GM12865 (cell line): ENCODE data around the gene C1R.

Experiments
- DNase-seq: peaks from one replicate; pipeline ENCODE4 v3.0.0; 2010; ENCODE audit warnings: low read depth
- H3K4me3 ChIP-seq: 2 replicates; pipeline ENCODE4 v1.5.1; 2011; ENCODE audit warnings: mild to moderate bottlenecking, low read depth, low read length, control low read depth
- TF ChIP-seq, protein P1 (sequence below): IDR thresholded peaks from 2 replicates; pipeline ENCODE4 v1.5.1; 2011; ENCODE audit warnings: low read length, control low read depth, low read depth, inconsistent platforms; ENCODE audit not compliant: insufficient read depth; ENCODE audit errors: missing control alignments

C1R gene

DNA sequence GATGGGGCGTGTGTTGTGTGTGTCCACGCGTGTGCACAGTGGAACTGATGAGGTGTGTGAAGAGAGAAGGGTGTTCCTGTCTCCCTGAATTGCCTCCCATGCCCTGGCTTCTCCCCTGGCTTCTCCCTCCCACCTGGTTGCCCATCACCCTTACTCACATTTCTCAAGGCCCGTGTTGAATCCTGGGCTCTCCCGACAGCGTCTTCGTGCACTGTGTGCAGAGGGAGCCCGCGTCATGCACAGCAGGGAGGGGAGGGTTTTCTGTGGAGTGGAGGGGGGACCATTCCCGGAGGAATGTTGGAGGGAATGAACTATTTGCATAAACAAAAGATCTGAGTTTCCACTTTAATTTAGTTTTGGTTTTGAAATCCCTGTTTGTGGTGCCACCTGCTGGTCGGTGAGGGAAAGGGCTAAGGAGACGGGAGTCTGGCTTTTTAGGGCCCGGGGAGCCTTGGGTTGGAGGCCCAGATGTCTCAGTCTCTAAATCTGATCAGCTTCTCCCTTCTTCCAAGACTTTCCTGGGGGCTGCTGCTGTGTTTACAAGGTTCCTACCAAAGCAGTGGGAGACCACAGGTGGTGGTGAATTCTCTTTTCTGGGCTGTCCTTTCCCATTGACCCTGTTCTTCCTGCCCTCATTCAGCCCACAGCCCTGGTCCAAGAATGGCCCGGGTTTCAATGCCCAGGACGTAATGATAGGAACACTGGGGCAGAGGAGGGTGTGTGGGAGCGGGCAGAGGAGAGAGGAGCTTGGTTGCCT is at the start of gene C1R:
C1R (minus strand) TSS at position 217 of the 757 bp plus-strand sequence; CDS start at position 160, 57 bp downstream.
- H3K4me3 ChIP-seq: peak within 1 kb of the TSS; percentile 54
- TF ChIP-seq, protein P1, sequence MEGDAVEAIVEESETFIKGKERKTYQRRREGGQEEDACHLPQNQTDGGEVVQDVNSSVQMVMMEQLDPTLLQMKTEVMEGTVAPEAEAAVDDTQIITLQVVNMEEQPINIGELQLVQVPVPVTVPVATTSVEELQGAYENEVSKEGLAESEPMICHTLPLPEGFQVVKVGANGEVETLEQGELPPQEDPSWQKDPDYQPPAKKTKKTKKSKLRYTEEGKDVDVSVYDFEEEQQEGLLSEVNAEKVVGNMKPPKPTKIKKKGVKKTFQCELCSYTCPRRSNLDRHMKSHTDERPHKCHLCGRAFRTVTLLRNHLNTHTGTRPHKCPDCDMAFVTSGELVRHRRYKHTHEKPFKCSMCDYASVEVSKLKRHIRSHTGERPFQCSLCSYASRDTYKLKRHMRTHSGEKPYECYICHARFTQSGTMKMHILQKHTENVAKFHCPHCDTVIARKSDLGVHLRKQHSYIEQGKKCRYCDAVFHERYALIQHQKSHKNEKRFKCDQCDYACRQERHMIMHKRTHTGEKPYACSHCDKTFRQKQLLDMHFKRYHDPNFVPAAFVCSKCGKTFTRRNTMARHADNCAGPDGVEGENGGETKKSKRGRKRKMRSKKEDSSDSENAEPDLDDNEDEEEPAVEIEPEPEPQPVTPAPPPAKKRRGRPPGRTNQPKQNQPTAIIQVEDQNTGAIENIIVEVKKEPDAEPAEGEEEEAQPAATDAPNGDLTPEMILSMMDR: peak; percentile 82
- peak; percentile 70 for DNase-seq

DNA sequence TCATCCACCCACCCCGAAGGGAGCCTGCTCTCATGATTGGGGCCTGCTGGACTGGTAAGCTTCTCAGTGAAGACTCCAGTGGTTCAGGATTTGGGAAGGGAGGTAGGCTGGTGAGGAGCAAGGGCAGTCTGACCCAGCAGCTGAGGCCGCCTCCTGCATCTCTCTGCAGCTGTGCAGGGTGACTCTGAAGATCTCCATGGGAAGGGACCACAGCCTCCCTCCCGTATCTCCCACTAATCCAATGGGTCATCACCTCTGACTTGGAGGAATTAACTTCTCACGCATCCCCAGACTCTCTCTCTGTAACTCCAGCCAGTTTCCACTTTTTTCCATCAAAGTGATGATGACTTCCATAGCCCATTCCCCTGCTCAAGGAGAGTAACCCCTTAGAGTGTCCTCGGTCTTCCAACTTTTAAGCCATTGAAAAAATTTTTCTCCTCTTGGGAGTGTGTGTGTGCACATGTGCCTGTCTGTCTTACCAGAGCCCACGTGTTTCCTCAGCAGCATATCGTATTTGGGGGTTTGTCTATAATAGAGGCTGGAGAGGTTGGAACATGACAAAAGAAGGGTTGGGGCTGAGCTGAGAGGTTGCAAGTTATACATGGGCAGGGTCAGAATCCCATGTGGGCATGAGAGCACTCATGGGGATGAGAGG is 49.2 kb upstream of the C1R start:
- H3K4me3 ChIP-seq: no peak overlapping the region
- TF ChIP-seq, protein P1: no peak
- no peak for DNase-seq

DNA sequence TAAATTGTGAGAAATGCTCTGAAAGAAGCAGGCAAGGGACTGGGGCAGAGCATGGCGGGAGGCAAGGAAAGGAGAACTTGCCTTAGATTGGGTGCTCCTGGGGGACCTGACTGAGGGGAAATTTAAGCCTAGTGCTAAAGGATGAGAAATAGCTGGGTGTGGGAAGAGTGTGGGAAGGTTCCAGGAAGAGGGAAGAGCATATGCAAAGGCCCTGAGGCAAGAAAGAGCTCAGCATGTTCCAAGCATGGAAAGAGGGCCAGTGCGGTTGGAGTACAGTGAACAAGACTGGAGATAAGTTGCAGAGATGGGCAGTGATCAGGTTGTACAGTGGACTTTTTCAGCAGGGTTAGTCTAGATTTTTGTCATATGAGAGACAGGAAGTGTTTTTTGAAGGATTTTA is 47.0 kb upstream of the C1R start:
- TF ChIP-seq, protein P1: no peak
- H3K4me3 ChIP-seq: no peak overlapping the region
- DNase-seq: no peak

DNA sequence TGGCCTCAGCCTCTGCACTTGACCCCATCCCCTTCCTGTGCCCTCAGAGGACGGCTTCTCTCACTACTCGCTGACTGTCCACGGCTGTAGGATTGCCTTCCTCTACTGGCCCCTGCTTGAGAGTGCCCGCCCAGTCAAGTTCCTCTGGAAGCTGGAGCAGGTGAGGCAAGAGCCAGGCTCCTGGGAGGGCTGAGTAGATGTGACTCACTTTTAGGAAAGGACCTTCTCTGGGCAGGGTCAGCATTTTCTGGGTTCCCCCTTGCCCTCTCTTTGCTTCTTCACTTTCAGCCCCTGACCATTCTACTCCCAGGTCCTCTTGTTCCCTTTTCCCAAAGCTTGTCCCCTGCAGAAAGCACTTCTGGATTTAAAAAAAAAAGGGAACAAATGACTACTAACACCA is 45.7 kb upstream of the C1R start:
- no peak overlapping the region for H3K4me3 ChIP-seq
- TF ChIP-seq, protein P1: no peak
- DNase-seq: no peak

DNA sequence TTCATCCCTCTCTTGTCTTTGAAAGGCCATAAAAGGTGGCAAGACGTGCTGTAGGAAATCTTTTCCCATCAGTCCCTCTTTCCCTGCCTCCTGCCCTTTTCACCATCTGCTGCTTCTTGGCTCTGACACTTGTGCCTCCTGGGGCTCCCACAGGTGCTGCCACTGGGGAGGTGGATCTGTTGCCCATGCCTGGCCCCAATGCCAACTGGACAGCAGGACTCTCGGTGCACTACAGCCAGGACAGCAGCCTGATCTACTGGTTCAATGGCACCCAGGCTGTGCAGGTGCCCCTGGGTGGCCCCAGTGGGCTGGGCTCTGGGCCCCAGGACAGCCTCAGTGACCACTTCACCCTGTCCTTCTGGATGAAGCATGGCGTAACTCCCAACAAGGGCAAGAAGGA is 44.4 kb upstream of the C1R start:
- DNase-seq: no peak
- no peak overlapping the region for H3K4me3 ChIP-seq
- TF ChIP-seq, protein P1: no peak

DNA sequence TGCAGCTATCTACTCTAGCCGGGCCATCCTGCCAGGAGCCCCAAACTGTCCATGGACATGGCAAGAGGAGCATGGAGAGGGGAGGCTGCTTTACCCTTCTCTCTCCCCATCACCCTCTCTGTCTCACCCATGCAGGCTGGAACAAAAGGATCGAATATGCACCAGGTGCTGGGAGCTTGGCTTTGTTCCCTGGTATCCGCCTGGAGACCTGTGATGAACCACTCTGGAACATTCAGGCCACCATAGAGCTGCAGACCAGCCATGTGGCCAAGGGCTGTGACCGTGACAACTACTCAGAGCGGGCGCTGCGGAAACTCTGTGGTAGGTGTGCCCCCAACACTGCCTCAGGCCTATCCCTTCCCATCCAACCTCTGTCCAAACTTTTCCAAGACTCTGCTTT is 43.8 kb upstream of the C1R start:
- no peak overlapping the region for H3K4me3 ChIP-seq
- TF ChIP-seq, protein P1: no peak
- DNase-seq: no peak
